ENCODE results near the gene CACNA2D1.

The CACNA2D1 gene

GRCh38 chr7:81937091-81937490, 506.5 kb downstream of the CACNA2D1 start:
- TF ChIP-seq, protein P1, sequence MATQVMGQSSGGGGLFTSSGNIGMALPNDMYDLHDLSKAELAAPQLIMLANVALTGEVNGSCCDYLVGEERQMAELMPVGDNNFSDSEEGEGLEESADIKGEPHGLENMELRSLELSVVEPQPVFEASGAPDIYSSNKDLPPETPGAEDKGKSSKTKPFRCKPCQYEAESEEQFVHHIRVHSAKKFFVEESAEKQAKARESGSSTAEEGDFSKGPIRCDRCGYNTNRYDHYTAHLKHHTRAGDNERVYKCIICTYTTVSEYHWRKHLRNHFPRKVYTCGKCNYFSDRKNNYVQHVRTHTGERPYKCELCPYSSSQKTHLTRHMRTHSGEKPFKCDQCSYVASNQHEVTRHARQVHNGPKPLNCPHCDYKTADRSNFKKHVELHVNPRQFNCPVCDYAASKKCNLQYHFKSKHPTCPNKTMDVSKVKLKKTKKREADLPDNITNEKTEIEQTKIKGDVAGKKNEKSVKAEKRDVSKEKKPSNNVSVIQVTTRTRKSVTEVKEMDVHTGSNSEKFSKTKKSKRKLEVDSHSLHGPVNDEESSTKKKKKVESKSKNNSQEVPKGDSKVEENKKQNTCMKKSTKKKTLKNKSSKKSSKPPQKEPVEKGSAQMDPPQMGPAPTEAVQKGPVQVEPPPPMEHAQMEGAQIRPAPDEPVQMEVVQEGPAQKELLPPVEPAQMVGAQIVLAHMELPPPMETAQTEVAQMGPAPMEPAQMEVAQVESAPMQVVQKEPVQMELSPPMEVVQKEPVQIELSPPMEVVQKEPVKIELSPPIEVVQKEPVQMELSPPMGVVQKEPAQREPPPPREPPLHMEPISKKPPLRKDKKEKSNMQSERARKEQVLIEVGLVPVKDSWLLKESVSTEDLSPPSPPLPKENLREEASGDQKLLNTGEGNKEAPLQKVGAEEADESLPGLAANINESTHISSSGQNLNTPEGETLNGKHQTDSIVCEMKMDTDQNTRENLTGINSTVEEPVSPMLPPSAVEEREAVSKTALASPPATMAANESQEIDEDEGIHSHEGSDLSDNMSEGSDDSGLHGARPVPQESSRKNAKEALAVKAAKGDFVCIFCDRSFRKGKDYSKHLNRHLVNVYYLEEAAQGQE (IDR thresholded peaks at IDR 0.05; ENCODE audit: insufficient read depth in 1 of 2, low read depth in 2 of 2, low read length in 2 of 2) = no peak
- TF ChIP-seq FOXP2 (optimal IDR thresholded peaks at IDR 0.05; ENCODE audit: borderline replicate concordance, extremely low read depth, extremely low read length, insufficient read depth) (no peak), SIN3A (IDR thresholded peaks at IDR 0.05; ENCODE audit: borderline replicate concordance, insufficient read depth, low read length) (no peak), TAF1 (IDR thresholded peaks at IDR 0.05; ENCODE audit: borderline replicate concordance, insufficient read depth, low read length) (no peak), POLR2AphosphoS5 (IDR thresholded peaks at IDR 0.05; ENCODE audit: low read depth, low read length) (no peak)

- TF ChIP-seq POLR2AphosphoS5 (IDR thresholded peaks at IDR 0.05; ENCODE audit: low read depth, low read length) (no peak), TAF1 (IDR thresholded peaks at IDR 0.05; ENCODE audit: borderline replicate concordance, insufficient read depth, low read length) (no peak), SIN3A (IDR thresholded peaks at IDR 0.05; ENCODE audit: borderline replicate concordance, insufficient read depth, low read length) (no peak), FOXP2 (optimal IDR thresholded peaks at IDR 0.05; ENCODE audit: borderline replicate concordance, extremely low read depth, extremely low read length, insufficient read depth) (no peak)
- TF ChIP-seq, protein P1 (IDR thresholded peaks at IDR 0.05; ENCODE audit: insufficient read depth in 1 of 2, low read depth in 2 of 2, low read length in 2 of 2) = no peak
These were observed 508.8 kb downstream of the CACNA2D1 start for GRCh38 chr7:81934596-81935301.

- no peak for TF ChIP-seq POLR2AphosphoS5 (IDR thresholded peaks at IDR 0.05; ENCODE audit: low read depth, low read length)
- no peak for TF ChIP-seq TAF1 (IDR thresholded peaks at IDR 0.05; ENCODE audit: borderline replicate concordance, insufficient read depth, low read length)
- TF ChIP-seq SIN3A (IDR thresholded peaks at IDR 0.05; ENCODE audit: borderline replicate concordance, insufficient read depth, low read length) = no peak
- TF ChIP-seq, protein P1 (IDR thresholded peaks at IDR 0.05; ENCODE audit: insufficient read depth in 1 of 2, low read depth in 2 of 2, low read length in 2 of 2) = no peak
- no peak for TF ChIP-seq FOXP2 (optimal IDR thresholded peaks at IDR 0.05; ENCODE audit: borderline replicate concordance, extremely low read depth, extremely low read length, insufficient read depth)
These were observed 510.6 kb downstream of the CACNA2D1 start for GRCh38 chr7:81932936-81933335.

GRCh38 chr7:81929386-81929785, 514.2 kb downstream of the CACNA2D1 start:
- TF ChIP-seq TAF1 (IDR thresholded peaks at IDR 0.05; ENCODE audit: borderline replicate concordance, insufficient read depth, low read length) (no peak), POLR2AphosphoS5 (IDR thresholded peaks at IDR 0.05; ENCODE audit: low read depth, low read length) (no peak), SIN3A (IDR thresholded peaks at IDR 0.05; ENCODE audit: borderline replicate concordance, insufficient read depth, low read length) (no peak), FOXP2 (optimal IDR thresholded peaks at IDR 0.05; ENCODE audit: borderline replicate concordance, extremely low read depth, extremely low read length, insufficient read depth) (no peak)
- TF ChIP-seq, protein P1 (IDR thresholded peaks at IDR 0.05; ENCODE audit: insufficient read depth in 1 of 2, low read depth in 2 of 2, low read length in 2 of 2) = no peak
